ENCODE data around the gene NEUROG3.

DNA sequence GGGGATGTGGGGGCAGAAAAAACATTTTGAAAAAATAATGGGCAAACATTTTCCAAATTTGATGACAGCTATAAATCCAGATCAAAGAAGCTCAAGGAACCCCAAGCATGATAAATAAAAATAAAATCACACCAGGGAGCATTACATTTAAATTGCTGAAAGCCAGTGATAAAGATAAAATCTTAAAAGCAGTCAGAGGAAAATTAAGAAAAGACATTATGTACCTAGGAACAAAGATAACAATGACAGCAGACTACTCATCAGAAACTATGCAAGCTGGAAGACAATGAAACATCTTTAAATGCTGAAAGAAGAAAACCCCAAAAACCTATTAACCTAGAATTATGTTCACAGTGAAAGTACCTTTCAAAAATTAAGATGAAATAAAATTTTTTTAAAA, 23.3 kb downstream of the NEUROG3 start:
- TF ChIP-seq, protein P1, sequence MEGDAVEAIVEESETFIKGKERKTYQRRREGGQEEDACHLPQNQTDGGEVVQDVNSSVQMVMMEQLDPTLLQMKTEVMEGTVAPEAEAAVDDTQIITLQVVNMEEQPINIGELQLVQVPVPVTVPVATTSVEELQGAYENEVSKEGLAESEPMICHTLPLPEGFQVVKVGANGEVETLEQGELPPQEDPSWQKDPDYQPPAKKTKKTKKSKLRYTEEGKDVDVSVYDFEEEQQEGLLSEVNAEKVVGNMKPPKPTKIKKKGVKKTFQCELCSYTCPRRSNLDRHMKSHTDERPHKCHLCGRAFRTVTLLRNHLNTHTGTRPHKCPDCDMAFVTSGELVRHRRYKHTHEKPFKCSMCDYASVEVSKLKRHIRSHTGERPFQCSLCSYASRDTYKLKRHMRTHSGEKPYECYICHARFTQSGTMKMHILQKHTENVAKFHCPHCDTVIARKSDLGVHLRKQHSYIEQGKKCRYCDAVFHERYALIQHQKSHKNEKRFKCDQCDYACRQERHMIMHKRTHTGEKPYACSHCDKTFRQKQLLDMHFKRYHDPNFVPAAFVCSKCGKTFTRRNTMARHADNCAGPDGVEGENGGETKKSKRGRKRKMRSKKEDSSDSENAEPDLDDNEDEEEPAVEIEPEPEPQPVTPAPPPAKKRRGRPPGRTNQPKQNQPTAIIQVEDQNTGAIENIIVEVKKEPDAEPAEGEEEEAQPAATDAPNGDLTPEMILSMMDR (conservative IDR thresholded peaks at IDR 0.05 in 1 of 2, IDR thresholded peaks at IDR 0.05 in 1 of 2; ENCODE audit: low read depth in 1 of 2, low read length in 2 of 2), result no peak
- no peak for TF ChIP-seq EZH2 (IDR thresholded peaks at IDR 0.05; ENCODE audit: low read length, missing control alignments)

All from fibroblast of lung (primary cell).